Neutrophil (primary cell): ENCODE results near the gene TNFRSF4.
"Not testable (repeated sequence)": the region's sequence is repeated elsewhere in the genome, so short reads cannot be mapped to it uniquely, and the experiment has no call there.

Source experiments
- H3K27ac ChIP-seq: fragments of 200-600 bp; sonication (generic); 2 replicates; pipeline ENCODE4 v1.5.1; 2016; ENCODE audit warnings: mild to moderate bottlenecking, moderate library complexity
- H3K27me3 ChIP-seq: fragments of 200-600 bp; sonication (generic); 2 replicates; pipeline ENCODE4 v1.6.0; 2016; ENCODE audit warnings: mild to moderate bottlenecking
- H3K36me3 ChIP-seq: fragments of 200-600 bp; sonication (generic); 2 replicates; pipeline ENCODE4 v1.5.1; 2017
- H3K4me1 ChIP-seq, 2 experiments: fragments of 200-600 bp in 1 of 2; sonication (generic) in 1 of 2; 1 replicate in 1 of 2; 2 replicates in 1 of 2; pipeline versions ENCODE4 v1.5.1 to v1.6.1; 2013 to 2016; ENCODE audit warnings: low read depth in 1 of 2, low read length in 1 of 2, mild to moderate bottlenecking in 1 of 2, moderate library complexity in 1 of 2; ENCODE audit not compliant: control insufficient read depth in 1 of 2, insufficient read depth in 1 of 2
- H3K4me3 ChIP-seq, 2 experiments: fragments of 200-600 bp in 1 of 2; sonication (generic) in 1 of 2; 1 replicate in 1 of 2; 2 replicates in 1 of 2; pipeline ENCODE4 v1.5.1; 2013 to 2016; ENCODE audit warnings: low read depth in 1 of 2, low read length in 1 of 2, mild to moderate bottlenecking in 1 of 2, moderate library complexity in 1 of 2
- H3K9me3 ChIP-seq: fragments of 200-600 bp; sonication (generic); 2 replicates; pipeline ENCODE4 v1.5.1; 2016
- CTCF ChIP-seq: fragments of 200-600 bp; sonication (generic); IDR thresholded peaks from 2 replicates; pipeline ENCODE4 v1.5.1; 2016; ENCODE audit warnings: antibody characterized with exemption

TNFRSF4 gene

GRCh38 chr1:1254667-1254998 lies 40.7 kb upstream of the TNFRSF4 start:
- H3K27ac ChIP-seq: no peak overlapping the region
- peaks cover 84% of the 10 kb centered on the region for H3K36me3 ChIP-seq
- no peaks in the 10 kb centered on the region for H3K4me1 ChIP-seq
- H3K4me3 ChIP-seq: no peak overlapping the region
- no peaks in the 10 kb centered on the region for H3K9me3 ChIP-seq
- no peak for TF ChIP-seq CTCF
- no peaks in the 10 kb centered on the region for H3K27me3 ChIP-seq

DNA sequence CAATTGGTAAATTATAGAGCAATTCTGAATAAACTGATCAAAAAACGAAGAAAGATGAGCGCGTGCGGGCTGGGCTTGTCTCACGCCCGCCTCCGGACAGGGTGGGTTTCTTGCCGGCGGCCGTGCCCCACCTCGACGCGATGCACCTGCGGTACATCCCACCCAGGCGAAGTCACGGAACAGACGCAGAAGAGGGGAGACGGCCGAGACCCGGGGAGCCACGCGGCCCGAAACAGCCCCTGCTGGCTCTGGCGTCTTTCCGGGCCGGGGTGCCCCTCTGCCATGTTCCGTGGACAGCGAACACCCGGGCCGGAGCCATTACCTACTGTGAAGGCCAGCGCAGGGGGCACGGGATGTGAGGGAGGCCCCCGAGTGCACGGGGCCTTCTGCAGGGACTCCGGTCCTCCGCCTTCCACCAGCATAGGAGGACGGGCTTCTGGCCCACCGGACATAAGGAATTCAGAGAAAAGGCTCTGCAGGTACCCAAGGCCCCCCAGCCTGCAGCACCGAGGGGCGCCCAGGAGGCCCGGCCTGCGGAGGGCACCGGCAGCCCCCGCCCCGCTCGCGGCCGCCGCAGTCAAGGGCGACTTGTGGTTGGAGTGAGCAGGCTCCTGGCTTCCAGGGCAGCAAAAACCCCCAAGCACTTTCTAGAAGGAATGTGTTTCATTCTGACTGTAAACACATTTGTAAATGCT lies 40.2 kb upstream of the TNFRSF4 start:
- H3K27me3 ChIP-seq: no peaks in the 10 kb centered on the region
- no peak for TF ChIP-seq CTCF
- no peaks in the 10 kb centered on the region for H3K9me3 ChIP-seq
- H3K4me1 ChIP-seq: no peaks in the 10 kb centered on the region
- H3K36me3 ChIP-seq: peaks cover 79% of the 10 kb centered on the region
- H3K4me3 ChIP-seq: no peak overlapping the region
- H3K27ac ChIP-seq: no peak overlapping the region

DNA sequence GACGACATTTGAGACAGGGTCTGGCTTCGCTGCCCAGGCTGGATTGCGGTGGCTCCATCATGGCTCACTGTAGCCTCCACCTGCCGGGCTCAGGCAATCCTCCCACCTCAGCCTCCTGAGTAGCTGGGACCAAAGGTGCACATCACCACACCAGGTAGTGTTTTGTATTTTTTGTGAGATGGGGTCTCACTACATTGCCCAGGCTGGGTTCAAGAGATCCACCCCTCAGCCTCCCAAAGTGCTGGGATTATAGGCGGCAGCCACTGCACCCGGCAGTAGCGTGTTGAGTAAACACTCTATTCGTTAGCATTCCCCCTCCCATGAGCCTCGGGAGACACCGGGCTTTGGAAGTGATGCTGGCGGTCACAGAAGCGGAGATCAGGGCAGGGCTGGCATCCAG lies 39.4 kb upstream of the TNFRSF4 start:
- no peak for TF ChIP-seq CTCF
- Histone ChIP-seq H3K9me3 (no peaks in the 10 kb centered on the region), H3K36me3 (peaks cover 71% of the 10 kb centered on the region), H3K4me1 (no peaks in the 10 kb centered on the region), H3K4me3 (no peak overlapping the region), H3K27me3 (peaks cover 4% of the 10 kb centered on the region), H3K27ac (no peak overlapping the region)

DNA sequence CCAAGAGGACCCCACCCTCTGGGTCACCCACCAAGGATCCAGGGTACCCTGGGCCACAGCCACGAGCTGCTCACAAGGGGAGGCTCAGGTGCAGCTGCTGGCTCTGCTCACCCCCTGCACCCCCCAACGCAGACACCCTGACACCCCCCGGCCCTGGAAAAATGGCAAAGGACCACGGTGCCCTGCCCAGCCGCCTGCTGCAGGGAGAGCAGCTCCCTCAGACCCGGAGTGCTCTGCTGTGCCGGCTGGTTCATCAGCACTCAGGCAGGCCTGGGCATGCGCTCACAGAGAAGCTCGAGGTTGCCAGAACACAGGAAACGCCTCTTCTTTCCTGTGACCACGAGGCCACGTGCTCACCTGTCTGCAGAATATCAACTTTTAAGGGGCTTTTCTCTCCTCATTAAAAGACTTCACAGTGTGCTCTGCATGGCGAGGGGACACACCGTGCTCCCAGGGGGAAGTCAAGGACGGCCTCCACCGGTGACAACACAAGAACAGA lies 36.9 kb upstream of the TNFRSF4 start:
- no peak for TF ChIP-seq CTCF
- no peaks in the 10 kb centered on the region for H3K4me1 ChIP-seq
- peaks cover 51% of the 10 kb centered on the region for H3K36me3 ChIP-seq
- H3K27me3 ChIP-seq: peaks cover 28% of the 10 kb centered on the region
- no peaks in the 10 kb centered on the region for H3K9me3 ChIP-seq
- no peak overlapping the region for H3K27ac ChIP-seq
- H3K4me3 ChIP-seq: no peak overlapping the region

DNA sequence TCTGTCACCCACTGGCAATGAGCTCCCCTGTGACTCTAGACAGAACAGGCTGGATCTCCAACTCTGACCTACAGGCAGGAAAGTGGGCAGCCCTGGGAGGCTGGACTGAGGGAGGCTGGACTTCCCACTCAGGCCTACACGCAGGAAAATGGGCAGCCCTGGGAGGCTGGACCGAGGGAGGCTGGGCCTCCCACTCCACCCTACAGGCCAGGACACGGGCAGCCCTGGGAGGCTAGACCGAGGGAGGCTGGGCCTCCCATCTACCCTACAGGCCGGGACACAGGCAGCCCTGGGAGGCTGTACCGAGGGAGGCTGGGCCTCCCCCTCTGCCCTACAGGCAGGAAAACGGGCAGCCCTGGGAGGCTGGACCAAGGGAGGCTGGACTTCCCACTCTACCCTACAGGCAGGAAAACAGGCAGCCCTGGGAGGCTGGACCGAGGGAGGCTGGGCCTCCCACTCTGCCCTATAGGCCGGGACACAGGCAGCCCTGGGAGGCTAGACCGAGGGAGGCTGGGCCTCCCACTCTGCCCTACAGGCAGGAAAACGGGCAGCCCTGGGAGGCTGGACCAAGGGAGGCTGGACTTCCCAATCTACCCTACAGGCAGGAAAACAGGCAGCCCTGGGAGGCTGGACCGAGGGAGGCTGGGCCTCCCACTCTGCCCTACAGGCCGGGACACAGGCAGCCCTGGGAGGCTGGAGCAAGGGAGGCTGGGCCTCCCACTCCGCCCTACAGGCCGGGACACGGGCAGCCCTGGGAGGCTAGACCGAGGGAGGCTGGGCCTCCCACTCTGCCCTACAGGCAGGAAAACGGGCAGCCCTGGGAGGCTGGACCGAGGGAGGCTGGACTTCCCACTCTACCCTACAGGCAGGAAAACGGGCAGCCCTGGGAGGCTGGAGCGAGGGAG lies 34.3 kb upstream of the TNFRSF4 start:
- Histone ChIP-seq H3K36me3 (peaks cover 26% of the 10 kb centered on the region), H3K27me3 (peaks cover 36% of the 10 kb centered on the region)
- H3K4me1 ChIP-seq, H3K27ac ChIP-seq, H3K9me3 ChIP-seq, H3K4me3 ChIP-seq: not testable (repeated sequence)
